ENCODE measurements around the gene ALDH1A2. TPM values are rescaled to one million over a fixed set of nuclear protein-coding genes. Genes with fewer than 3 reads are reported as not detected.

Gene ALDH1A2
- total RNA-seq, 2 donors from 2014 or later, result 4.3 to 37.5 TPM

DNA sequence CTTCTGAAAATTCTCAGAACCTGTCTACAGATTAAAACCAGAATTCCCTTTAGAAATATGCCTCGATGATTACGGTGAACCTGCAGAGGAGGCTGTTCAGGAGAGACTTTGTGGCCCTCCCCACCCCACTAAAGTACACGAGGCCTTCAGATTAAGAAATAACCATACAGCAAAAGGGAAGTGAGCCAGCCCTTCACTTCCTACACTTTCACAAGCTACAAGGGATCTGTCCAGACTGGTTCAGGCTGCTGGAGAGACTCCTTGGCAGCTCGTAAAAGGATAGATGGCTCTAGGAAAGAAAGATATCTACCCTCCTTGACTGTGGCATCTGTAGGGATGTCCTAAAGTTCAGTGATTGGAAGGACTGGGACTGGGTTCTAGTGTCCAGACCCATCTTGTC, 102.6 kb downstream of the ALDH1A2 start:
- H3K27ac ChIP-seq, result no peak overlapping the region
- TF ChIP-seq, protein P1, sequence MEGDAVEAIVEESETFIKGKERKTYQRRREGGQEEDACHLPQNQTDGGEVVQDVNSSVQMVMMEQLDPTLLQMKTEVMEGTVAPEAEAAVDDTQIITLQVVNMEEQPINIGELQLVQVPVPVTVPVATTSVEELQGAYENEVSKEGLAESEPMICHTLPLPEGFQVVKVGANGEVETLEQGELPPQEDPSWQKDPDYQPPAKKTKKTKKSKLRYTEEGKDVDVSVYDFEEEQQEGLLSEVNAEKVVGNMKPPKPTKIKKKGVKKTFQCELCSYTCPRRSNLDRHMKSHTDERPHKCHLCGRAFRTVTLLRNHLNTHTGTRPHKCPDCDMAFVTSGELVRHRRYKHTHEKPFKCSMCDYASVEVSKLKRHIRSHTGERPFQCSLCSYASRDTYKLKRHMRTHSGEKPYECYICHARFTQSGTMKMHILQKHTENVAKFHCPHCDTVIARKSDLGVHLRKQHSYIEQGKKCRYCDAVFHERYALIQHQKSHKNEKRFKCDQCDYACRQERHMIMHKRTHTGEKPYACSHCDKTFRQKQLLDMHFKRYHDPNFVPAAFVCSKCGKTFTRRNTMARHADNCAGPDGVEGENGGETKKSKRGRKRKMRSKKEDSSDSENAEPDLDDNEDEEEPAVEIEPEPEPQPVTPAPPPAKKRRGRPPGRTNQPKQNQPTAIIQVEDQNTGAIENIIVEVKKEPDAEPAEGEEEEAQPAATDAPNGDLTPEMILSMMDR (IDR thresholded peaks at IDR 0.05), result no peak
- H3K9me3 ChIP-seq, result no peaks in the 10 kb centered on the region
- ATAC-seq (ENCODE audit: insufficient number of reproducible peaks, low FRiP score, low read depth) (no peak), DNase-seq (ENCODE audit: low spot score) (no peak)
- H3K4me1 ChIP-seq (ENCODE audit: control insufficient read depth in 1 of 2, low read depth in 2 of 2), result no peaks in the 10 kb centered on the region
- H3K36me3 ChIP-seq, result no peaks in the 10 kb centered on the region
- no peaks in the 10 kb centered on the region for H3K27me3 ChIP-seq (replicated peaks; ENCODE audit: insufficient read depth)
- H3K4me3 ChIP-seq, result no peak overlapping the region

DNA sequence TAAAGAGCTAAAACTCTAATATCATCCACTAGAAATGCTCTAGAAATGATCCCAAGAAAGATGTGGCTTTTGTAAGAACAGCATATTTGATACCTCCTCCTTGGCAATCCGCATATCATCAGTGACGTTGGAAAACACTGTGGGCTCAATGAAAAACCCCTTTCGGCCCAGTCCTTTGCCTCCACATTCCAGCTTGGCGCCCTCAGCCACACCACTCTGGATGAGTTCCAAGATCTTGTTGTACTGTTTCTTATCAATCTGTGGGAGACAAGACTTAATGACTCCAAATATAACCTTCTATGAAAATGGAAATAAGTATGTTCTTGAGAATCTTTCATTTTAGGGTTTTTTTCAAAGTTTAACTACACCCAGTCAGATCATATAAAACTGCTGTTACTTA, 103.6 kb downstream of the ALDH1A2 start:
- H3K36me3 ChIP-seq, result no peaks in the 10 kb centered on the region
- no peaks in the 10 kb centered on the region for H3K9me3 ChIP-seq
- no peaks in the 10 kb centered on the region for H3K27me3 ChIP-seq (replicated peaks; ENCODE audit: insufficient read depth)
- TF ChIP-seq, protein P1 (IDR thresholded peaks at IDR 0.05), result no peak
- no peak for DNase-seq (ENCODE audit: low spot score)
- no peak overlapping the region for H3K4me3 ChIP-seq
- no peak for ATAC-seq (ENCODE audit: insufficient number of reproducible peaks, low FRiP score, low read depth)
- no peak overlapping the region for H3K27ac ChIP-seq
- H3K4me1 ChIP-seq (ENCODE audit: control insufficient read depth in 1 of 2, low read depth in 2 of 2), result no peaks in the 10 kb centered on the region

DNA sequence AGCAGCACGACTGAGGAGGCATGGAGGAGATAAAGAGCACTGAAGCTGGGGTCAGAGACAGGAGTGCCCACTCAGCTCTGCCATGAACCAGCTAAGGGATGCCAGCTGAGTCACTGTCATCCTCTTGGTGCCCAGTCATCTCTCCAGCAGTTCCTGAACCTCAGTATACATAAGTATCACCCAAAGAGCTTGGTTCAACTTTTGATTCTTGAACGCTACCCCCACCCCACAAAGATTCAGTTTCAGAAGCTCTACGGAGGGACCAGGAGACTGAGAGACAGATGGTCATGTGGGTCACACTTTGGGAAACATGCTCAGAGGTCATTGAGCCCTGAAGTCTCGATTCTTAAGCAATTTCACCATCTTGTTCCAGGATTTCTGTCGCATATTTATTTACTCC, 108.4 kb downstream of the ALDH1A2 start:
- no peak overlapping the region for H3K4me3 ChIP-seq
- TF ChIP-seq, protein P1 (IDR thresholded peaks at IDR 0.05), result no peak
- ATAC-seq (ENCODE audit: insufficient number of reproducible peaks, low FRiP score, low read depth) (no peak), DNase-seq (ENCODE audit: low spot score) (no peak)
- H3K36me3 ChIP-seq, result no peaks in the 10 kb centered on the region
- H3K9me3 ChIP-seq, result no peaks in the 10 kb centered on the region
- no peak overlapping the region for H3K27ac ChIP-seq
- no peaks in the 10 kb centered on the region for H3K27me3 ChIP-seq (replicated peaks; ENCODE audit: insufficient read depth)
- no peaks in the 10 kb centered on the region for H3K4me1 ChIP-seq (ENCODE audit: control insufficient read depth in 1 of 2, low read depth in 2 of 2)

DNA sequence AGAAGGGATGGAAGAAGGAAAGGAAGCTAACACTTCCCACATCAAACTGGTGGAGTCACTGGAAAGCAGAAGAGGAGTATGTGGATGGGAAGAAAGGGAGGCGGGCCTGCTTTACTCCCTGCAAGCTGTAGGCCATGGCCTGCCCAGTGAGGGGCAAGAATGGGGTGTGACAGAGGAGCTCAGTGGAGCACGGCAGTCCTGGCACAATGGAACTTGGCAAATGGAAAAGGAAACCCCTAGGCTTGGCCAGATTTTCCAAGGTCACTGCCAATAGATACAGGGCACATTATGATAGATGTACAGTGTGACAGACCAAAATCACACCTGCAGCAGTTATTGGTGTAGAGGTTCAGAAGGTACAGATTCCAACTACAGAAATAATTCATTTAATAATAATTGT, 111.6 kb downstream of the ALDH1A2 start:
- Histone ChIP-seq H3K4me1 (ENCODE audit: control insufficient read depth in 1 of 2, low read depth in 2 of 2) (no peaks in the 10 kb centered on the region), H3K27me3 (replicated peaks; ENCODE audit: insufficient read depth) (no peaks in the 10 kb centered on the region), H3K27ac (no peak overlapping the region), H3K9me3 (no peaks in the 10 kb centered on the region), H3K4me3 (no peak overlapping the region), H3K36me3 (no peaks in the 10 kb centered on the region)
- TF ChIP-seq, protein P1 (IDR thresholded peaks at IDR 0.05), result no peak
- ATAC-seq (ENCODE audit: insufficient number of reproducible peaks, low FRiP score, low read depth), result no peak
- DNase-seq (ENCODE audit: low spot score), result no peak

DNA sequence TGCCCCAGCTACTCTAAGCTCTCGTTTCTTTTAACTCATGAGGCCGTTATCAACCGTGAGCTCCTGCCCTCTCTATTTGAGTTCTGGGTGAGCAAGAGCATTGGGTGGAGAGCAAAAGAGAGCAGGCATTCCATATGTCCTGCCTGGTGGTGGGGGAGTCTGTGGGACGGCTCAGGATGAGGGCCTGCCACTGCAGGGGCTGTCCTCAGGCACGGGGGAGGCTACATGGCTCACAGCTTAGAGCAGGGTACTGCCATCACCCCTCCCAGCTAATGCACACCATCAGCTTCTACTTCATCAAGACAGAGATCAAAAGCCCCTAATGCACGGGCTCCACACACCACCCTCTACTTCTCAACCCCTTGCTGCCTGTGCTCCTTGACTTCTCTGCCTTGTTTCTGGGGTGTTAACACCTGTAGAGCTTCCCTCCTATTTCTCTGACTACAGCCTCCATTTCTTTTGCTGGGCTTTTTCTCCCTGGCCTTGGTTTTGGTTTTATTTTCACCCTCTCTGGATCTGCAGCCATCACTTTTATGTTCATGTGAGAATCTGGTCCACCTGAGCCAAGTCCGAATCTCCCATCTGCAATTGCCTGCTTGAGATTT, 114.1 kb downstream of the ALDH1A2 start:
- H3K27me3 ChIP-seq (replicated peaks; ENCODE audit: insufficient read depth), result no peaks in the 10 kb centered on the region
- no peaks in the 10 kb centered on the region for H3K4me1 ChIP-seq (ENCODE audit: control insufficient read depth in 1 of 2, low read depth in 2 of 2)
- no peaks in the 10 kb centered on the region for H3K9me3 ChIP-seq
- TF ChIP-seq, protein P1 (IDR thresholded peaks at IDR 0.05), result no peak
- ATAC-seq (ENCODE audit: insufficient number of reproducible peaks, low FRiP score, low read depth) (no peak), DNase-seq (ENCODE audit: low spot score) (no peak)
- no peaks in the 10 kb centered on the region for H3K36me3 ChIP-seq
- H3K4me3 ChIP-seq, result no peak overlapping the region
- H3K27ac ChIP-seq, result no peak overlapping the region

All from thoracic aorta (tissue), 2 donors.